ENCODE results near the gene HEATR5A.

Gene HEATR5A

DNA sequence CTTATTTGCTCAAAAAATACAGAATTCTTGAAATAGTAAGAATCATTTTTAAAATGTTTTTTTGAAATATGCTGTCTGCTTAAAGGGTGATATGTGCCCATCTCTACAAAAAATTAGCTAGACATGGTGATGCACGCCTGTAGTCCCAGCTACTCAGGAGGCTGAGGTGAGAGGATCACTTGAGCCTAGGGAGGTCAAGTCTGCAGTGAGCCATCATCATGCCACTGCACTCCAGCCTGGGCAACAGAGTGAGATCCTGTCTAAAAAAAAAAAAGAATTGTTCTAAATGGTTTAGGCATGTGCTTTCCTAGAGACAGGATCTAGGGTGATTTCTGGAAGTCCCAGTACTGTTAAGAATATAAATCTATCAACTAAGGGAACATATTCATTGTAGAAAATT lies 137.2 kb downstream of the HEATR5A start:
- H3K4me2 ChIP-seq (ENCODE audit: insufficient read depth, low read length), result no peak overlapping the region
- H2AFZ ChIP-seq (ENCODE audit: low read depth, low read length), result no peak overlapping the region

DNA sequence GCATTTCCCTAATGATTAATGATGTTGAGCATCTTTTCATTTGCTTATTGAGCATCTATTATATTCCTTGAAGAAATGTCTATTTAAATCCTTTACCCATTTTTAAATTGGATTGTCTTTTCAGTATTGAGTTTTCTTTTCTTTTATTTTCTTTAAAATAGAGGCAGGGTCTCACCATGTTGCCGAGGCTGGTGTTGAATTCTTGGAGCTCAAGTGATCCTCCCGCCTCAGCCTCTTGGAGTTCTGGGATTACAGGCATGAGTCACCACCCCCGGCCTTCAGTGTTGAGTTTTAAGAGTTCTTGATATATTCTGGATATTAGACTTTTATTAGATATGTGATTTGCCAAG lies 139.5 kb downstream of the HEATR5A start:
- H2AFZ ChIP-seq (ENCODE audit: low read depth, low read length), result no peak overlapping the region
- no peak for DNase-seq
- H3K4me2 ChIP-seq (ENCODE audit: insufficient read depth, low read length), result no peak overlapping the region

More for the DNA sequence above, 137.2 kb downstream of the HEATR5A start:
- DNase-seq, result no peak
- Histone ChIP-seq H4K20me1 (ENCODE audit: insufficient read depth, low read length) (no peaks in the 10 kb centered on the region), H3K27me3 (ENCODE audit: insufficient read depth, low read length, poor library complexity) (no peaks in the 10 kb centered on the region), H3K36me3 (ENCODE audit: insufficient read depth, low read length) (no peaks in the 10 kb centered on the region), H3K4me1 (ENCODE audit: insufficient read depth, low read length) (no peaks in the 10 kb centered on the region), H3K9ac (ENCODE audit: low read depth, low read length) (no peak overlapping the region), H3K9me3 (ENCODE audit: insufficient read depth, low read length, severe bottlenecking) (peaks cover 20% of the 10 kb centered on the region), H3K79me2 (ENCODE audit: insufficient read depth, low read length) (no peaks in the 10 kb centered on the region), H3K4me3 (ENCODE audit: low read depth in 1 of 2, low read length in 2 of 2) (no peak overlapping the region), H3K27ac (ENCODE audit: low read length) (no peak overlapping the region)
- no peak for TF ChIP-seq EZH2 (IDR thresholded peaks at IDR 0.05; ENCODE audit: borderline replicate concordance, low read depth, low read length, severe bottlenecking)
- TF ChIP-seq, protein P1, sequence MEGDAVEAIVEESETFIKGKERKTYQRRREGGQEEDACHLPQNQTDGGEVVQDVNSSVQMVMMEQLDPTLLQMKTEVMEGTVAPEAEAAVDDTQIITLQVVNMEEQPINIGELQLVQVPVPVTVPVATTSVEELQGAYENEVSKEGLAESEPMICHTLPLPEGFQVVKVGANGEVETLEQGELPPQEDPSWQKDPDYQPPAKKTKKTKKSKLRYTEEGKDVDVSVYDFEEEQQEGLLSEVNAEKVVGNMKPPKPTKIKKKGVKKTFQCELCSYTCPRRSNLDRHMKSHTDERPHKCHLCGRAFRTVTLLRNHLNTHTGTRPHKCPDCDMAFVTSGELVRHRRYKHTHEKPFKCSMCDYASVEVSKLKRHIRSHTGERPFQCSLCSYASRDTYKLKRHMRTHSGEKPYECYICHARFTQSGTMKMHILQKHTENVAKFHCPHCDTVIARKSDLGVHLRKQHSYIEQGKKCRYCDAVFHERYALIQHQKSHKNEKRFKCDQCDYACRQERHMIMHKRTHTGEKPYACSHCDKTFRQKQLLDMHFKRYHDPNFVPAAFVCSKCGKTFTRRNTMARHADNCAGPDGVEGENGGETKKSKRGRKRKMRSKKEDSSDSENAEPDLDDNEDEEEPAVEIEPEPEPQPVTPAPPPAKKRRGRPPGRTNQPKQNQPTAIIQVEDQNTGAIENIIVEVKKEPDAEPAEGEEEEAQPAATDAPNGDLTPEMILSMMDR (IDR thresholded peaks at IDR 0.05; ENCODE audit: borderline replicate concordance, extremely low read depth, low read length, poor library complexity, severe bottlenecking), result no peak
- no peak for ATAC-seq (ENCODE audit: insufficient read depth, low read depth)

DNA sequence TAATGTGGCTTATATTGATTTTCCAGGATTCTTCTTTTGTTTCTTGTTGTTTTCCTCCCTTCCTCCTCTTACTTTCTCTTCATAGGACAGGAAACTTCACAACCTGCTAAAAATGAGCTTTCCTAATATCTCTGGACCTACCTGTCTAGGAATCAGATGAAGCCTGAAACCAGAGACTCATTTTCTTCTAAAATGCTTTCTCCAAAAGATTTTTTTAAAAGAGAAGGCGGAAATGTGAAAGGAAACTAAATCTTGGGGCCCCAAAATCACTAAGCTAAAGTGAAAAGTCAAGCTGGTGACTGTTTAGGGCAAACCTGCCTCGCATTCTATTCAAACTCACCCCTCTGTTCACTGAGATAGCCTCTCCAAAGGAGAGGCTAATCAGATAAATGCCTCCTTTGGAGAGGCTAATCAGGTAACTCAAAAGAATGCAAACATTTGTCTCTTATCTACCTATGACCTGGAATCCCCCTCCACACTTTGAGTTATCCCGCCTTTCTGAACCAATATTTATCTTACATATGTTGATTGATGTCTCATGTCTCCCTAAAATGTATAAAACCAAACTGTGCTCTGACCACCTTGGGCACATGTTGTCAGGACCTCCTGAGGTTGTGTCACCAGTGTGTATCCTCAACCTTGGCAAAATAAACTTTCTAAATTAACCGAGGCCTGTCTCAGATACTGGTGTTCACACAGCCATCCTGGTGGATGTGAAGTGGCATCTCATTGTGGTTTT lies 140.0 kb downstream of the HEATR5A start:
- H3K27me3 ChIP-seq (ENCODE audit: insufficient read depth, low read length, poor library complexity), result no peaks in the 10 kb centered on the region
- H3K9ac ChIP-seq (ENCODE audit: low read depth, low read length), result no peak overlapping the region
- DNase-seq (no peak), ATAC-seq (ENCODE audit: insufficient read depth, low read depth) (no peak)
- no peak overlapping the region for H3K4me2 ChIP-seq (ENCODE audit: insufficient read depth, low read length)
- H3K4me1 ChIP-seq (ENCODE audit: insufficient read depth, low read length), result no peaks in the 10 kb centered on the region
- H3K79me2 ChIP-seq (ENCODE audit: insufficient read depth, low read length), result no peaks in the 10 kb centered on the region
- no peak overlapping the region for H3K4me3 ChIP-seq (ENCODE audit: low read depth in 1 of 2, low read length in 2 of 2)
- no peak overlapping the region for H3K27ac ChIP-seq (ENCODE audit: low read length)
- no peaks in the 10 kb centered on the region for H4K20me1 ChIP-seq (ENCODE audit: insufficient read depth, low read length)
- no peak overlapping the region for H2AFZ ChIP-seq (ENCODE audit: low read depth, low read length)
- TF ChIP-seq EZH2 (IDR thresholded peaks at IDR 0.05; ENCODE audit: borderline replicate concordance, low read depth, low read length, severe bottlenecking), result no peak
- TF ChIP-seq, protein P1 (IDR thresholded peaks at IDR 0.05; ENCODE audit: borderline replicate concordance, extremely low read depth, low read length, poor library complexity, severe bottlenecking), result no peak
- H3K36me3 ChIP-seq (ENCODE audit: insufficient read depth, low read length), result no peaks in the 10 kb centered on the region
- peaks cover 16% of the 10 kb centered on the region for H3K9me3 ChIP-seq (ENCODE audit: insufficient read depth, low read length, severe bottlenecking)

More for the DNA sequence above, 139.5 kb downstream of the HEATR5A start:
- no peaks in the 10 kb centered on the region for H4K20me1 ChIP-seq (ENCODE audit: insufficient read depth, low read length)
- H3K79me2 ChIP-seq (ENCODE audit: insufficient read depth, low read length), result no peaks in the 10 kb centered on the region
- peaks cover 16% of the 10 kb centered on the region for H3K9me3 ChIP-seq (ENCODE audit: insufficient read depth, low read length, severe bottlenecking)
- H3K36me3 ChIP-seq (ENCODE audit: insufficient read depth, low read length), result no peaks in the 10 kb centered on the region
- H3K27me3 ChIP-seq (ENCODE audit: insufficient read depth, low read length, poor library complexity), result no peaks in the 10 kb centered on the region
- TF ChIP-seq, protein P1 (IDR thresholded peaks at IDR 0.05; ENCODE audit: borderline replicate concordance, extremely low read depth, low read length, poor library complexity, severe bottlenecking), result no peak
- TF ChIP-seq EZH2 (IDR thresholded peaks at IDR 0.05; ENCODE audit: borderline replicate concordance, low read depth, low read length, severe bottlenecking), result no peak
- H3K4me1 ChIP-seq (ENCODE audit: insufficient read depth, low read length), result no peaks in the 10 kb centered on the region
- H3K4me3 ChIP-seq (ENCODE audit: low read depth in 1 of 2, low read length in 2 of 2), result no peak overlapping the region
- no peak overlapping the region for H3K27ac ChIP-seq (ENCODE audit: low read length)
- no peak overlapping the region for H3K9ac ChIP-seq (ENCODE audit: low read depth, low read length)
- no peak for ATAC-seq (ENCODE audit: insufficient read depth, low read depth)
